Measurements from ENCODE around the gene CDYL2.

GRCh38 chr16:80831039-80831438 is 26.6 kb upstream of the CDYL2 start:
- TF ChIP-seq POLR2AphosphoS5 (IDR thresholded peaks at IDR 0.05; ENCODE audit: low read depth, low read length) (no peak), POLR2A (IDR thresholded peaks at IDR 0.05; ENCODE audit: low read depth, low read length) (no peak), TAF1 (IDR thresholded peaks at IDR 0.05; ENCODE audit: borderline replicate concordance, low read depth, low read length) (no peak)
